Measurements from ENCODE around the gene ZBTB9.

ZBTB9 gene

GRCh38 chr6:33425668-33426577 is 28.5 kb upstream of the ZBTB9 start:
- TF ChIP-seq POLR2A (IDR thresholded peaks at IDR 0.05; ENCODE audit: low read depth, low read length) = peak; percentile 55; the same call in 1 of the 2 replicates
- FAIRE-seq (no peak), DNase-seq (ENCODE audit: insufficient read length, low spot score) (peak; percentile 92)

DNA sequence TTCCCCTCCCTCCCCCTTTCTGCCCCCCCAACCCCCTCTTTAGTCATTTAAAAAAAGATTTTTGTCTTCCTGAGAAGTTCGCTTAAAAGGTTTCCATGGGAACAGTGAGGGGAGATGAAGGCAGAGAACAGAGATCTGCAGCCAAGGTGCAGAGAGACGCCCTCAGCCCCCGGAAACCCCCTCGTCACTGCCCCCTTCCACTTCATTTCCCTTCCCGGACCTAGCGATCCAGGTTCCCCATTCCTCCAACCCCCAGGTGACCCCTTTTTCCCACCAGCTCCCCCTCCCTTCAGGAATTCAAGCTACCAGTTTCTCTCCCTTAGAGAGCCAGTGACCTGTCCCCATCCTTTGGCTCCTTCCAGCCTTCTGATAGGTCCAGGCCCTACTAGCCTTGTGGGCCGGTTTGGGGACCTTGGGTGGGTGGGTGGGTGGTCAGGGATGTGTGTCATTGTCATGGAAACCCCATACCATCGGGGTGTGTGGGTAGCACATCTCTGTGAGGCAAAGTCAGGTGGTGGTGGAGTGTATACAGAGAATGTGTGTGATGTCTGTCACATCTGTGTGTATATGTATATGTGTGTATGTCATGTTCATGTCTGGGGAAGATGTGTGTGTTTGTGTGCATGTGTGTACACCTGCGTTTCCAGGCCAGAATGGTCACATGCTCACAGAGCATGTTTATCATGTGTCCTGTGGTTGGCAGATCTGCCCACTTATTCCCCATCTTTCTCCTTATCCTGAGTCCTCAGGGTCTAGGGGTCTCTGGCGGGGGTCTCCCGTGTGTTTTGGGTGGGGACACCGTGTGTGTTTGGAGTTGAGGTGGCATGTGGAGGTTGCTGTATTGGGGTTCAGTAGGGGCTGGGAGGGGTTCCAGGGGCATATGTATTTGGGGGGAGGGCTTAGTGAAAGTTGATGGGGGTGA is 27.5 kb upstream of the ZBTB9 start:
- DNase-seq (ENCODE audit: insufficient read length, low spot score) (no peak), FAIRE-seq (no peak)
- no peak for TF ChIP-seq POLR2A (IDR thresholded peaks at IDR 0.05; ENCODE audit: low read depth, low read length)

GRCh38 chr6:33427585-33428223 is 26.7 kb upstream of the ZBTB9 start:
- DNase-seq (ENCODE audit: insufficient read length, low spot score) (peak; percentile 62), FAIRE-seq (no peak)
- 0 out of 2 replicates have a peak, but pooled peaks have one; percentile 12 for TF ChIP-seq POLR2A (IDR thresholded peaks at IDR 0.05; ENCODE audit: low read depth, low read length)

DNA sequence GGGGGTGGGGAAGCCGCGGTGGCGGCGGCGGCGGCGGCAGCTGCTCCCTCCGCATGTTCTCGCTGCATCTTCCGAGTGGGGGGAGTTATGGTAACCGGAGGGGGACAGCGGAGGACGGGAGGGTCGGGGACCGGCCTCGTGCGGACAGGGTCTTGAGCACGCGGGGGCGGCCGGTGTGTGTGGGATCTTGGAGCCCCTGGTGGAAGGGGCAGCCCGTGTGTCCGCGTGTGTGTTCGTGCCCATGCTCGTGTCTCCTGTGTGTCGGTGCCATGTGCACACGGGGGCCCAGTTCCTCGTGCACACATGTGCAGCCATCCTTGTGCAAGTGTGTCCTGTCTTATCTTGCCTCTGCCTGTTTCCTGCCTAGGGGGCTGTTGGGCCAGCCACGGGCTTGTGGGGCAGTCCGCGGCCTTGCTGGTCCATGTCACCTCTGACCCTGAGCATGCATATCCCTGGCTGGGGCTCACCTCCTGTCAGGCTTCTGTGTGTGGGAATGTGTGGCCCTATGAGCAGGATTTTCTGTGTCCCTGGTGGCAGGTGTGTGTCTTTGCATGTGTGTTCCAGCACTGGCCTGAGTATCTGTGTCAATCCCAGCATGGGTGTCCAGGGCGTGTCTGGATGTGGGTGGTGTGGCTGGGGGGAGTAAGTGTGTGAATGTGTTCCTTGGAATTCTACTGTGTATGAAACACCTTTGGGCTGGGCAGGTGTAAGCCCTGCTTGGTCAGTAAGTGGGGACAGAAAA is 26.0 kb upstream of the ZBTB9 start:
- no peak for TF ChIP-seq POLR2A (IDR thresholded peaks at IDR 0.05; ENCODE audit: low read depth, low read length)
- DNase-seq (ENCODE audit: insufficient read length, low spot score) = peak; percentile 64
- FAIRE-seq = no peak

DNA sequence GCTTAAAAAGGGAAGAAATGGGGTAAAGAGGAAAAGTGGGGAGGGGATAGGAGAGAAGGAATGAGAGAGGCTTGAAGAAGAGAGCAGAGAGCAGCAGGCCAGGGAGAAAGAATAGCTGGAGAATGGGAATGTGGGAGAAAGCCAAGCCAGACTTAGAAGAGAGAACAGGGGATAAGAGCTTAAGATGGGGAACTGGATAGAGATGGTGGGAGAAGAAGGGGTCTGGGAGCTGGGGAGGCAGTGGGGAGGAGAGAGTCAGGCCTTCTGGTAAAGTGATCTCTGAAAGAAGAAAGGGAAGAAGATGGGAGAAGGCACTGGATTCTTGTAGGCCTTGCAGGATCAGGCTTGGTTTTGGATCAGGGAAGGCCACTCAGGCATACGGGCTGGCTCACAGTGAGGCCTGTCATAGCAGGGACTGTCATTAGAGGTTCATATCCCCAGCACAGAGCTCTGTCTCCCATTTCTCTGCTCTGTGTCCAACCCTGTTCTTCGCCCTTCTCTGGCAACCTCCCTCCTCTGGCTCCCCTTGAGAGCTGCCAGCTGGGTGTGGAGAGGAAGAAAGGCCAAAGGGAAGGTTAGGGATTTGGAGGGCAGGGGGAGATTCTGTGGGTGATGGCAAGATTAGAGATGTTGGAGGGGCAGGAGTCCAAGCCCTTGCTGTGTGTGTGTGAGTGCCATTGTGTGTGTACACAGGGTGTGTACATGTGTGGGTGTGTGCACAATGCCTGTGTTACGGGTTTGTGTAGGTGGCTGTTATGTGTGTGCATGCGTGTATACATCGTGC is 25.2 kb upstream of the ZBTB9 start:
- no peak for DNase-seq (ENCODE audit: insufficient read length, low spot score)
- no peak for FAIRE-seq
- TF ChIP-seq POLR2A (IDR thresholded peaks at IDR 0.05; ENCODE audit: low read depth, low read length) = no peak

- no peak for DNase-seq (ENCODE audit: insufficient read length, low spot score)
- FAIRE-seq = no peak
- no peak for TF ChIP-seq POLR2A (IDR thresholded peaks at IDR 0.05; ENCODE audit: low read depth, low read length)
Measured at GRCh38 chr6:33429750-33430052, 24.7 kb upstream of the ZBTB9 start.

GRCh38 chr6:33430334-33430733 is 24.0 kb upstream of the ZBTB9 start:
- FAIRE-seq (no peak), DNase-seq (ENCODE audit: insufficient read length, low spot score) (no peak)
- no peak for TF ChIP-seq POLR2A (IDR thresholded peaks at IDR 0.05; ENCODE audit: low read depth, low read length)

DNA sequence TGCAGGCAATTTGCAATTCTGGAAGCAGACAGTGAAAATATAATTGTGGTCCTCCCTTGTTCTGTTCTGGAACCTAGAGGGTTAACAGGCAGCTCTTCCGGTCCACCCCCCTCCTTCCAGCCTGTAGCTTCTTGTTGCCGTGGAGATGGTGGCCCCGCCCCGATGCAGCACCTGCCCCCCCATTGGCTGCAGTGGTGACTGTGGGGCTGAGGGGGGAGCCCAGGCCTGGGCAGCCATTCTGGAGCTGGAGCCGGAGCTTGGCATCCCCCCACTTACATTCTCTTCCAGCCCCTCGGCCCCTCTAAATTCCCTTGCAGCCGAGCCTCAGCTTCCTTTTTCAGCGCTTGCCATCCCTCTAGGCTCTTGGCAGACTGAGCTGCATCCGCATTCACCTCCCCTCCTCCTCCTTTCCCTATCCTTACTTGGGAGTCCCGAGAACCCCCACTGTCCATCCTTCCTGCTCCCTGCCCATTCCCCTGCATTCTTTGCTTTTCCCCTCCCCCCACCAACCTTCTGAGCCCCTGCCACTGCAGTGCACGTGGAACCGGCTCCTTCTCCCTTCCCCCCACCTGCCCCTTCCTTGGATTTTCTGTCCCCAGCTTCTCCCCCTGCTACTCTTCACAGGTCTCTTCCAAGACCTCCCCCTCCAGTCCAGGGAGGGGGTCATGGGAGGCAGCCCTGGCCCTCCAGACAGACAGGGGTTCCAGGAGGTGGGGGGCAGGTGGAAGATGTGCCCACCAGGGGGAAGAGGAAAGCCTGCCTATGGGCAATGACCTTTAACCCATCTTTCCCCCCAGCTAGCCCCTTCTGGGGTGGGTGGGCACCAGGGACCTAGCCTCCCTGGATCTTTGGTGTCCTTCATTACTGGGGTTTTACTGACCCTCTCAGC is 23.1 kb upstream of the ZBTB9 start:
- no peak for FAIRE-seq
- no peak for TF ChIP-seq POLR2A (IDR thresholded peaks at IDR 0.05; ENCODE audit: low read depth, low read length)
- peak; percentile 96 for DNase-seq (ENCODE audit: insufficient read length, low spot score)

DNA sequence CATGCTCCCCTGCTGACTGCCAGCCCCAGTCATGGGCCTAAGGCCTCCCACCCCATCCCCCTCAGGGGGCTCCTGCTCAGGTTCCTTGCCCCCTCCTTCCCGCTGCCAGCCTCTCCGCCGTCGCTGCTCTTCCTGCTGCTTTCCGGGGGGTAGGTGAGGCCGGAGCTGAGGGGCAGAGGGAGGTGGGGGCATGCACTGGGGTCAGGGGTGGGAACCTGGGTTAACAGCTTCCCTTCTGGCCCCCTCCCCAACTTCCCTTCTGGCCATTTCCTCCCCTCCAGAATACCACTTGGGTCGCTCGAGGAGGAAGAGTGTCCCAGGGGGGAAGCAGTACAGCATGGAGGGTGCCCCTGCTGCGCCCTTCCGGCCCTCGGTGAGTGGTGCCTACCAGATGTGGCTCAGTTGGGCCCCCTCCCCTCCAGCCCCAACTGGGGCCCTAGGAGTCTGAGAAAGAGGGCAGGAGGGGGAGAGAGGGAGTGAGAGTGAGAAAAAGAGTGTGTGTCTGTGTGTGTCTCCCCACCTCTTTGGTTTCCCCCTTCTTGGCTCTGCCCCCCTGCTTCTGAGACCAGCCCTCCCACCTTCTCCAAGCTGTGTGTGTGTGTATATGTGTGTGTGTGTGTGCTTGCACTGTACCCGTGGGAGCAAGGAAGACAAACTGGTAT is 22.4 kb upstream of the ZBTB9 start:
- TF ChIP-seq POLR2A (IDR thresholded peaks at IDR 0.05; ENCODE audit: low read depth, low read length) = no peak
- DNase-seq (ENCODE audit: insufficient read length, low spot score) = no peak
- no peak for FAIRE-seq

DNA sequence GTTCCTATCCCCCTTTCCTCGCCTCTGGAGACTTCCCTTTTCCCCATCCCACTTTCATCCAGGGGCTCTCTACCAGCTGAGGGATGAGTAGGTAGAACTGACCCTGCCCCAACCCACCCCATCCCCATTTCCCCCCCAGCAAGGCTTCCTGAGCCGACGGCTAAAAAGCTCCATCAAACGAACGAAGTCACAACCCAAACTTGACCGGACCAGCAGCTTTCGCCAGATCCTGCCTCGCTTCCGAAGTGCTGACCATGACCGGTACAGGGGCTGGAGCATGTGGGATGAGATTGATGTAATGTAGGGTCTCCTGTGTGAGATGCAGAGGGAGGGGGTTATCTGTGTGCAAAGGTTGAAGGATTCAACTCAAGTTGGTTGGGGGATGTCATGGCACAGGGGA is 21.8 kb upstream of the ZBTB9 start:
- no peak for TF ChIP-seq POLR2A (IDR thresholded peaks at IDR 0.05; ENCODE audit: low read depth, low read length)
- FAIRE-seq (no peak), DNase-seq (ENCODE audit: insufficient read length, low spot score) (no peak)

DNA sequence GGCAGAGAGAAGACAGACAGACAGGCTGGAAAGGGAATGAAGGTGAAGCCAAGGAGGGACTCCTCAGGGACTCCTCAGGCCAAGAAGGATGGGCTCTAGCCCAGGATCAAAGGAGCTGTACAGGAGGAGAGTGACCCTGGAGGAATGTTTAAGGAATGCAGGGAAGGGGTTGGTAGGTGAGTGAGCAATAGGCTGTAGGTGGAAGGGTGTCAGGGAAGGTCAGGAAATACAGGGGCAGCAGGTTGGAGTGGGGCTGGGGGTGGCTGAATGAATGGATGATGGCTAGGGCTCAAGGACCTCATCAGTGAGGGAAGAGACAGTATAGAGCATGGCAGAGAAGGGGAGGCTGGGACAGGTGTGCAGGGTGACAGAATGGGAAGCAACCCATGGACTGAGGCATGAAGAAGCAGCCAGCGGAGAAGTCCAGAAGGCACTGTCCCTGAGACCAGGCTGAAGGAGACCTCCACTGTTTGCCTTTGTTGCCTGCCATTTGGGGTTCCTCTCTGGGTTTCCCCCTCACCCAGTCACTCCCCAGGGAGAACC is 21.3 kb upstream of the ZBTB9 start:
- no peak for FAIRE-seq
- no peak for DNase-seq (ENCODE audit: insufficient read length, low spot score)
- no peak for TF ChIP-seq POLR2A (IDR thresholded peaks at IDR 0.05; ENCODE audit: low read depth, low read length)
